Spleen (tissue), 11 donors: Measurements from ENCODE around the gene KIF16B. TPM values are rescaled to one million over a fixed set of nuclear protein-coding genes. Genes with fewer than 3 reads are reported as not detected.

Source experiments
- DNase-seq: peaks from one replicate; pipeline ENCODE4 v3.0.0-alpha.2; 2020
- H3K27ac ChIP-seq, 8 donors: fragments of 200-600 bp; sonication (generic) in 7 of 8; 1 replicate in 4 of 8; 2 replicates in 4 of 8; pipeline versions ENCODE4 v1.5.0 to v1.8.0; 2016 to 2021; ENCODE audit warnings: inconsistent platforms in 4 of 8, mild to moderate bottlenecking in 4 of 8, moderate library complexity in 1 of 8
- H3K27me3 ChIP-seq, 7 donors: fragments of 200-600 bp; sonication (generic) in 6 of 7; replicated peaks in 1 of 7; 1 replicate in 4 of 7; 2 replicates in 3 of 7; pipeline versions ENCODE4 v1.5.0 to v1.8.0; 2016 to 2021; ENCODE audit warnings: inconsistent platforms in 3 of 7, mild to moderate bottlenecking in 1 of 7
- H3K36me3 ChIP-seq, 6 donors: fragments of 200-600 bp; sonication (generic) in 5 of 6; 1 replicate in 4 of 6; 2 replicates in 2 of 6; pipeline versions ENCODE4 v1.5.0 to v1.8.0; 2016 to 2021; ENCODE audit warnings: inconsistent platforms in 2 of 6
- H3K4me1 ChIP-seq, 6 donors: fragments of 200-600 bp; sonication (generic) in 5 of 6; 1 replicate in 3 of 6; 2 replicates in 3 of 6; pipeline versions ENCODE4 v1.5.0 to v1.8.0; 2016 to 2021; ENCODE audit warnings: inconsistent platforms in 3 of 6
- H3K4me3 ChIP-seq, 8 donors: fragments of 200-600 bp; sonication (generic) in 7 of 8; 1 replicate in 4 of 8; 2 replicates in 4 of 8; pipeline versions ENCODE4 v1.5.0 to v1.8.0; 2016 to 2021; ENCODE audit warnings: inconsistent platforms in 4 of 8, mild to moderate bottlenecking in 4 of 8, moderate library complexity in 2 of 8
- H3K9me3 ChIP-seq, 8 donors: fragments of 200-600 bp; sonication (generic) in 7 of 8; 1 replicate in 4 of 8; 2 replicates in 4 of 8; pipeline versions ENCODE4 v1.5.0 to v1.8.0; 2016 to 2021; ENCODE audit warnings: inconsistent platforms in 4 of 8
- CTCF ChIP-seq, 11 experiments: fragments of 200-600 bp in 7 of 11; fragments of 450-650 bp in 4 of 11; sonication (generic) in 4 of 11; IDR thresholded peaks in 8 of 11; conservative IDR thresholded peaks in 3 of 11; 1 replicate in 7 of 11; 2 replicates in 4 of 11; pipeline versions ENCODE4 v1.4.0 to v1.8.0; 2016 to 2021; ENCODE audit warnings: antibody characterized with exemption in 11 of 11, inconsistent platforms in 4 of 11, mild to moderate bottlenecking in 1 of 11
- POLR2A ChIP-seq, 3 donors: fragments of 450-650 bp; IDR thresholded peaks; one replicate each; pipeline ENCODE4 v1.5.1; 2017; ENCODE audit warnings: antibody characterized with exemption in 3 of 3, mild to moderate bottlenecking in 1 of 3
- POLR2AphosphoS5 ChIP-seq, 3 donors: sonication (generic); formaldehyde crosslinking; IDR thresholded peaks; one replicate each; pipeline ENCODE4 v1.5.1; 2017; ENCODE audit warnings: antibody characterized with exemption in 3 of 3
- WGBS, 5 donors: extraction: QIAGEN DNeasy Blood & Tissue Kit in 3 of 5; methylation state at CpG; one replicate each; pipeline versions ENCODE4 v1.1.5 to v1.1.7; 2013 to 2018; 5-methylcytosine and 5-hydroxymethylcytosine counted together
- intact Hi-C: fragments of 100-400 bp; cut with DNase I; formaldehyde crosslinking; loops from one replicate; pipeline ENCODE4 v1.15.0; 2023; ENCODE audit warnings: low total_unique reads
- polyA plus RNA-seq, 3 donors: library from polyadenylated mRNA; stranded (reverse); fragments of 200-250 nt; gene quantifications; one replicate each; pipeline ENCODE4 v1.2.1, GENCODE V29; 2013
- total RNA-seq, 7 donors: library from RNA; depleted of rRNA in 3 of 7; stranded (reverse); fragments of >200 nt in 3 of 7; fragmentation: NEBNext Ultra II Directional in 4 of 7; extraction: Animal tissue kit (Norgen Biotek cat#: 25700) in 4 of 7; gene quantifications; one replicate each; pipeline versions ENCODE4 v1.1.0 to v1.2.1, GENCODE V29; 2016 to 2021
- donor health status: healthy with polysubstance abuse.
- donor health status: DM: no; HTN: no; CAD: no; lungs with moderate emphysema.
- donor health status: DM: no; HTN: no; CAD: no.
- donor health status: Bipolar disorder and iron deficiency.
- donor health status: healthy.
- donor health status: DM: no; HTN: no; CAD: no.
- donor health status: DM: yes; HTN: yes; CAD: no.

KIF16B gene
- total and polyA plus RNA-seq, 10 donors: 3.0 to 30.1 (median 21.2) TPM

- H3K4me3 ChIP-seq: no peak overlapping the region
- no peak for DNase-seq
- intact Hi-C loops: no loop called here
- 86 to 92% (median 87%) methylated on average over 2 of the region's 2 CpGs for WGBS, 5 donors
- H3K36me3 ChIP-seq: peaks cover 0 to 46% (median 11%) of the 10 kb centered on the region in 6 donors
- H3K9me3 ChIP-seq: peaks cover 0 to 9% (median 4%) of the 10 kb centered on the region in 8 donors
- H3K27me3 ChIP-seq: no peaks in the 10 kb centered on the region
- H3K27ac ChIP-seq: no peak overlapping the region
- no peaks in the 10 kb centered on the region for H3K4me1 ChIP-seq
- TF ChIP-seq POLR2AphosphoS5 (IDR thresholded peaks at IDR 0.05) (no peak), CTCF (IDR thresholded peaks at IDR 0.05 in 8 of 11, conservative IDR thresholded peaks at IDR 0.05 in 3 of 11) (no peak), POLR2A (IDR thresholded peaks at IDR 0.05) (no peak)
Measured at GRCh38 chr20:16419138-16419715, 154.0 kb downstream of the KIF16B start.

GRCh38 chr20:16418616-16419015 is 154.6 kb downstream of the KIF16B start:
- no peak for TF ChIP-seq POLR2AphosphoS5 (IDR thresholded peaks at IDR 0.05)
- no peak for TF ChIP-seq POLR2A (IDR thresholded peaks at IDR 0.05)
- no peak for TF ChIP-seq CTCF (IDR thresholded peaks at IDR 0.05 in 8 of 11, conservative IDR thresholded peaks at IDR 0.05 in 3 of 11)
- Histone ChIP-seq H3K9me3 (peaks cover 0 to 8% (median 2%) of the 10 kb centered on the region in 8 donors), H3K4me3 (no peak overlapping the region), H3K4me1 (no peaks in the 10 kb centered on the region), H3K27ac (no peak overlapping the region), H3K27me3 (no peaks in the 10 kb centered on the region), H3K36me3 (peaks cover 0 to 42% (median 5%) of the 10 kb centered on the region in 6 donors)
- intact Hi-C loops: no loop called here
- no peak for DNase-seq
- 95 to 100% (median 100%) methylated on average over 1 of the region's 1 CpG for WGBS, 5 donors

- DNase-seq: no peak
- Histone ChIP-seq H3K27me3 (no peaks in the 10 kb centered on the region), H3K27ac (no peak overlapping the region), H3K36me3 (peaks cover 0 to 42% (median 2%) of the 10 kb centered on the region in 6 donors), H3K4me1 (no peaks in the 10 kb centered on the region), H3K9me3 (peaks cover 0 to 7% (median 5%) of the 10 kb centered on the region in 8 donors), H3K4me3 (no peak overlapping the region)
- 89 to 96% (median 93%) methylated on average over 8 of the region's 8 CpGs for WGBS, 5 donors
- no peak for TF ChIP-seq POLR2A (IDR thresholded peaks at IDR 0.05)
- no peak for TF ChIP-seq POLR2AphosphoS5 (IDR thresholded peaks at IDR 0.05)
- TF ChIP-seq CTCF (IDR thresholded peaks at IDR 0.05 in 8 of 11, conservative IDR thresholded peaks at IDR 0.05 in 3 of 11): no peak
- intact Hi-C loops: no loop called here
Measured at GRCh38 chr20:16417001-16417400, 156.2 kb downstream of the KIF16B start.

- Histone ChIP-seq H3K9me3 (peaks cover 0 to 24% (median 19%) of the 10 kb centered on the region in 8 donors), H3K4me1 (no peaks in the 10 kb centered on the region), H3K27me3 (no peaks in the 10 kb centered on the region), H3K36me3 (peaks cover 0 to 56% (median 2%) of the 10 kb centered on the region in 6 donors), H3K4me3 (no peak overlapping the region), H3K27ac (no peak overlapping the region)
- 87 to 97% (median 93%) methylated on average over 4 of the region's 4 CpGs for WGBS, 5 donors
- TF ChIP-seq POLR2AphosphoS5 (IDR thresholded peaks at IDR 0.05) (no peak), POLR2A (IDR thresholded peaks at IDR 0.05) (no peak), CTCF (IDR thresholded peaks at IDR 0.05 in 8 of 11, conservative IDR thresholded peaks at IDR 0.05 in 3 of 11) (no peak)
- intact Hi-C loops: no loop called here
- DNase-seq: no peak
Measured at GRCh38 chr20:16415071-16416053, 157.9 kb downstream of the KIF16B start.
